ENCODE results near the gene PRKAG3. TPM values are rescaled to one million over a fixed set of nuclear protein-coding genes. Genes with fewer than 3 reads are reported as not detected.

PRKAG3 gene
- total and polyA plus RNA-seq, 7 donors = 9.2 to 187 (median 58.5) TPM

- intact Hi-C loops (cut with DNase I) = no loop called here
- no peak for DNase-seq
- Histone ChIP-seq H3K4me1 (peaks cover 10% of the 10 kb centered on the region), H3K27ac (no peak overlapping the region), H3K27me3 (ENCODE audit: insufficient read depth in 3 of 3, low read length in 2 of 3) (no peaks in the 10 kb centered on the region), H3K36me3 (ENCODE audit: insufficient read depth in 1 of 2, low read depth in 1 of 2) (no peaks in the 10 kb centered on the region), H3K9me3 (peaks cover under 1% of the 10 kb centered on the region), H3K4me3 (no peak overlapping the region)
- ATAC-seq = no peak
- WGBS, 3 donors = 62 to 69% (median 66%) methylated on average over 12 of the region's 12 CpGs
- TF ChIP-seq, protein P1, sequence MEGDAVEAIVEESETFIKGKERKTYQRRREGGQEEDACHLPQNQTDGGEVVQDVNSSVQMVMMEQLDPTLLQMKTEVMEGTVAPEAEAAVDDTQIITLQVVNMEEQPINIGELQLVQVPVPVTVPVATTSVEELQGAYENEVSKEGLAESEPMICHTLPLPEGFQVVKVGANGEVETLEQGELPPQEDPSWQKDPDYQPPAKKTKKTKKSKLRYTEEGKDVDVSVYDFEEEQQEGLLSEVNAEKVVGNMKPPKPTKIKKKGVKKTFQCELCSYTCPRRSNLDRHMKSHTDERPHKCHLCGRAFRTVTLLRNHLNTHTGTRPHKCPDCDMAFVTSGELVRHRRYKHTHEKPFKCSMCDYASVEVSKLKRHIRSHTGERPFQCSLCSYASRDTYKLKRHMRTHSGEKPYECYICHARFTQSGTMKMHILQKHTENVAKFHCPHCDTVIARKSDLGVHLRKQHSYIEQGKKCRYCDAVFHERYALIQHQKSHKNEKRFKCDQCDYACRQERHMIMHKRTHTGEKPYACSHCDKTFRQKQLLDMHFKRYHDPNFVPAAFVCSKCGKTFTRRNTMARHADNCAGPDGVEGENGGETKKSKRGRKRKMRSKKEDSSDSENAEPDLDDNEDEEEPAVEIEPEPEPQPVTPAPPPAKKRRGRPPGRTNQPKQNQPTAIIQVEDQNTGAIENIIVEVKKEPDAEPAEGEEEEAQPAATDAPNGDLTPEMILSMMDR (IDR thresholded peaks at IDR 0.05) = no peak
These were observed 32.7 kb downstream of the PRKAG3 start for GRCh38 chr2:218798767-218799504.

GRCh38 chr2:218796691-218797090, 34.9 kb downstream of the PRKAG3 start:
- H3K9me3 ChIP-seq = no peaks in the 10 kb centered on the region
- ATAC-seq (no peak), DNase-seq (no peak)
- H3K4me3 ChIP-seq = no peak overlapping the region
- intact Hi-C loops (cut with DNase I) = no loop called here
- TF ChIP-seq, protein P1 (IDR thresholded peaks at IDR 0.05) = no peak
- H3K4me1 ChIP-seq = no peaks in the 10 kb centered on the region
- no peak overlapping the region for H3K27ac ChIP-seq
- WGBS, 3 donors = 86 to 91% (median 89%) methylated on average over 4 of the region's 4 CpGs
- no peaks in the 10 kb centered on the region for H3K27me3 ChIP-seq (ENCODE audit: insufficient read depth in 3 of 3, low read length in 2 of 3)
- no peaks in the 10 kb centered on the region for H3K36me3 ChIP-seq (ENCODE audit: insufficient read depth in 1 of 2, low read depth in 1 of 2)

- intact Hi-C loops (cut with DNase I) = no loop called here
- no peak for ATAC-seq
- Histone ChIP-seq H3K27me3 (ENCODE audit: insufficient read depth in 3 of 3, low read length in 2 of 3) (no peaks in the 10 kb centered on the region), H3K9me3 (peaks cover 4% of the 10 kb centered on the region), H3K36me3 (ENCODE audit: insufficient read depth in 1 of 2, low read depth in 1 of 2) (no peaks in the 10 kb centered on the region), H3K27ac (no peak overlapping the region), H3K4me1 (peaks cover 9% of the 10 kb centered on the region), H3K4me3 (no peak overlapping the region)
- 97 to 99% (median 98%) methylated on average over 1 of the region's 1 CpG for WGBS, 3 donors
- TF ChIP-seq, protein P1 (IDR thresholded peaks at IDR 0.05) = no peak
- DNase-seq = no peak
These were observed 39.2 kb downstream of the PRKAG3 start for GRCh38 chr2:218792433-218792832.

DNA sequence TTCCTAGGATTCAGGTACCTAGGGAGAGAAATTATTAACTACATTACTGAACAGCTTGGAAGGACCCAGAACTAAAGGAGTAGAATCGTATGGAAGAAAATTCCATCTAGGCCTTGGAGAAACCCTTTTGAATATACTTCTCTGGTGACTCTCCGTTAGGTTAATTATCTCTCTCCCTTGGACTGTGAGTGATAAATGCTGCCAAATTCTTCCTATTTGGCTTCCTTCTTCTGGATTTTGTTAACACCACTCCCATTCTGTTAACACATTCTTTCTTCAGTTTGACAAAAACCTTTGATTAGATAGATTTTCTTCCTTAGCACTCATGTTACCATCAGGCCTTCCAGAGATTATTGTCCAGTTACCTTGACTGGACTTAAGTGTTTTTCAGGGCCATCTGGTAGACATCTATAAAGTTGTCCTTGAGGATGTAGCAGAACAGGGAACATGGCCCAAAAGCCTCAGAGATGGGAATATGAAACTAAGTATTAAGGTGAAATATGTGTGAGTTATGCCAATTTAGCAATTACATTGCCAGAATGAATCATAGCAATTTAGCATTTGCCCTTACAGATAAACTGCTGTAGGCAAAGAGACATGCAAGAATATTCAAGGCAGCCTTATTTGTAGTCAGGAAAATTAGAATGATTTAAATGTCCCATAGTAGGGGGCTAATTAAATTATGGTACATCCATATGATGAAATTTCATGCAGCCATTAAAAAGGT, 42.9 kb downstream of the PRKAG3 start:
- no peak overlapping the region for H3K27ac ChIP-seq
- WGBS, 3 donors = 75 to 88% (median 75%) methylated on average over 2 of the region's 2 CpGs
- H3K4me1 ChIP-seq = peaks cover 24% of the 10 kb centered on the region
- TF ChIP-seq, protein P1 (IDR thresholded peaks at IDR 0.05) = no peak
- H3K4me3 ChIP-seq = no peak overlapping the region
- peaks cover 0 to 1% (median 0%) of the 10 kb centered on the region in 3 donors for H3K27me3 ChIP-seq (ENCODE audit: insufficient read depth in 3 of 3, low read length in 2 of 3)
- DNase-seq (no peak), ATAC-seq (no peak)
- no peaks in the 10 kb centered on the region for H3K36me3 ChIP-seq (ENCODE audit: insufficient read depth in 1 of 2, low read depth in 1 of 2)
- intact Hi-C loops (cut with DNase I) = no loop called here
- peaks cover 4% of the 10 kb centered on the region for H3K9me3 ChIP-seq

Measured in psoas muscle (tissue), 8 donors.